ENCODE results near the gene TNFRSF18. TPM values are rescaled to one million over a fixed set of nuclear protein-coding genes. Genes with fewer than 3 reads are reported as not detected.

The TNFRSF18 gene
- total and polyA plus RNA-seq, 2 donors (not counting 1 experiment from before 2014, with no cell fraction given), result 10.1 to 33.5 TPM

DNA sequence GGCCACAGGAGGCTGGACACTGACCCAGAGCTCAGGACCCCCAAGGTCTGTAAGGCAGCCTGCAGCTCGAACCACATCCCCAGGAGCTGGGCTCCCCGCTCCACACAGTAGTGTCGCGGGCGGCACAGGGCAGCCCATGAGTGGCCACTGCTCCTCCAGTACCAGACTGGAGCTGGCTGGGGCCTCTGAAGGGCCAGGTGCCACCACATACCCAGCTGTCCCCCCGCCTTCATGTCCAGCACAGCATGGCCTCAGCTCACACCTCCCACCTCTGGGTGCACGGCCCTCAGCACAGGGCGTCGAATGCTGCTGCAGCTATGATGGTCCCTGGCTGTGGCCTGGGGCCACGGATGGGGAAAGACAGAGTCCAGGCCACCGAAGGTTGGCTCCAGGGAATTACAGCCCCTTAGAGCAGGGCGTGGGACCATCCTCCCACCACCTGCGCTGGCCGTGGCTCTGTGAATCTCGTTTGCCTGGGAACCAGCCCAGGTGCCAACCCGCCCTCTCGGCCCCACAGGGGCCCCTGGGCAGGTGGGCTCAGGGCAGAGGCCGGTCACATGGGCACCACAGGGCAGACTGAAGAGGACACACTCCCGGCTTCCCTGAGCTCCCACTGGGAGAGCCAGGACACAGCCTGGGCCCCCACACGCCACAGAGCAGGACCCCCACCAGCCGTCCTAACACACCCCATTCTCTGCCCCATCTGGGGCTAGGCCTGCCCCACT, 9.7 kb upstream of the TNFRSF18 start:
- peaks cover 36 to 40% of the 10 kb centered on the region in 2 donors for H3K4me1 ChIP-seq (ENCODE audit: control insufficient read depth in 2 of 2, insufficient read depth in 2 of 2, low read length in 2 of 2)
- ChIA-PET POLR2A (interaction anchor here (0.6 kb wide), 1 partner anchor 87 kb away, joined by 5 read pairs; no protein-coding TSS in a partner anchor), CTCF (interaction anchor here (0.9 to 1.9 kb wide), 3 partner anchors 11 to 94 kb away, joined by 3 to 11 read pairs (median 3); no protein-coding TSS in a partner anchor)
- no peak overlapping the region for H3K4me2 ChIP-seq (replicated peaks; ENCODE audit: low read depth, low read length, poor library complexity, severe bottlenecking)
- peaks cover 4% of the 10 kb centered on the region for H3K79me2 ChIP-seq (ENCODE audit: control insufficient read depth, insufficient read depth, low read length)
- H3K36me3 ChIP-seq (replicated peaks in 1 of 2; ENCODE audit: control extremely low read depth in 1 of 2, control insufficient read depth in 1 of 2, extremely low read depth in 1 of 2, insufficient read depth in 2 of 2, low read length in 1 of 2), result peaks cover 0 to 34% of the 10 kb centered on the region in 2 experiments
- no peak for ATAC-seq (ENCODE audit: low read depth)
- Mint-ChIP-seq H3K27me3 (no peaks in the 10 kb centered on the region), H3K4me3 (no peak overlapping the region), H3K9me3 (ENCODE audit: insufficient read depth) (no peaks in the 10 kb centered on the region), H3K27ac (no peak overlapping the region), H3K4me1 (peaks cover 25% of the 10 kb centered on the region)
- no peak overlapping the region for H3K9ac ChIP-seq (ENCODE audit: low read length)
- H3K4me3 ChIP-seq (ENCODE audit: control extremely low read depth in 1 of 5, extremely low read depth in 1 of 5, insufficient read depth in 1 of 5, low read depth in 2 of 5, low read length in 4 of 5), result no peak overlapping the region
- peaks cover 0 to 15% (median 5%) of the 10 kb centered on the region in 4 experiments for H3K27me3 ChIP-seq (replicated peaks in 1 of 4; ENCODE audit: control extremely low read depth in 1 of 4, control insufficient read depth in 3 of 4, insufficient read depth in 4 of 4, low read length in 3 of 4)
- TF ChIP-seq EZH2 (IDR thresholded peaks at IDR 0.05; ENCODE audit: borderline replicate concordance, insufficient read depth, low read depth, low read length, poor library complexity, severe bottlenecking), result no peak
- TF ChIP-seq, protein P1, sequence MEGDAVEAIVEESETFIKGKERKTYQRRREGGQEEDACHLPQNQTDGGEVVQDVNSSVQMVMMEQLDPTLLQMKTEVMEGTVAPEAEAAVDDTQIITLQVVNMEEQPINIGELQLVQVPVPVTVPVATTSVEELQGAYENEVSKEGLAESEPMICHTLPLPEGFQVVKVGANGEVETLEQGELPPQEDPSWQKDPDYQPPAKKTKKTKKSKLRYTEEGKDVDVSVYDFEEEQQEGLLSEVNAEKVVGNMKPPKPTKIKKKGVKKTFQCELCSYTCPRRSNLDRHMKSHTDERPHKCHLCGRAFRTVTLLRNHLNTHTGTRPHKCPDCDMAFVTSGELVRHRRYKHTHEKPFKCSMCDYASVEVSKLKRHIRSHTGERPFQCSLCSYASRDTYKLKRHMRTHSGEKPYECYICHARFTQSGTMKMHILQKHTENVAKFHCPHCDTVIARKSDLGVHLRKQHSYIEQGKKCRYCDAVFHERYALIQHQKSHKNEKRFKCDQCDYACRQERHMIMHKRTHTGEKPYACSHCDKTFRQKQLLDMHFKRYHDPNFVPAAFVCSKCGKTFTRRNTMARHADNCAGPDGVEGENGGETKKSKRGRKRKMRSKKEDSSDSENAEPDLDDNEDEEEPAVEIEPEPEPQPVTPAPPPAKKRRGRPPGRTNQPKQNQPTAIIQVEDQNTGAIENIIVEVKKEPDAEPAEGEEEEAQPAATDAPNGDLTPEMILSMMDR (IDR thresholded peaks at IDR 0.05), result no peak
- intact Hi-C loops (cut with micrococcal nuclease), result no loop called here
- DNase-seq, result no peak
- H3K27ac ChIP-seq (ENCODE audit: low read length in 2 of 2), result no peak overlapping the region
- H3K9me3 ChIP-seq (ENCODE audit: control extremely low read depth in 1 of 3, control insufficient read depth in 2 of 3, insufficient read depth in 1 of 3, low read length in 2 of 3), result peaks cover 0 to 11% (median 0%) of the 10 kb centered on the region in 3 donors
- peaks cover 40% of the 10 kb centered on the region for H4K20me1 ChIP-seq (ENCODE audit: control insufficient read depth, insufficient read depth, low read length, poor library complexity, severe bottlenecking)
- 89% methylated on average over 21 of the region's 21 CpGs for WGBS (ENCODE audit: insufficient coverage)
- H2AFZ ChIP-seq (ENCODE audit: insufficient read depth, low read depth, low read length, poor library complexity, severe bottlenecking), result no peak overlapping the region
